HK-2 (cell line): ENCODE measurements around the gene PPP1R37.

Source experiments
- DNase-seq: peaks from one replicate; pipeline ENCODE4 v3.0.0-alpha.2; 2018; ENCODE audit not compliant: unreplicated experiment

The PPP1R37 gene

DNA sequence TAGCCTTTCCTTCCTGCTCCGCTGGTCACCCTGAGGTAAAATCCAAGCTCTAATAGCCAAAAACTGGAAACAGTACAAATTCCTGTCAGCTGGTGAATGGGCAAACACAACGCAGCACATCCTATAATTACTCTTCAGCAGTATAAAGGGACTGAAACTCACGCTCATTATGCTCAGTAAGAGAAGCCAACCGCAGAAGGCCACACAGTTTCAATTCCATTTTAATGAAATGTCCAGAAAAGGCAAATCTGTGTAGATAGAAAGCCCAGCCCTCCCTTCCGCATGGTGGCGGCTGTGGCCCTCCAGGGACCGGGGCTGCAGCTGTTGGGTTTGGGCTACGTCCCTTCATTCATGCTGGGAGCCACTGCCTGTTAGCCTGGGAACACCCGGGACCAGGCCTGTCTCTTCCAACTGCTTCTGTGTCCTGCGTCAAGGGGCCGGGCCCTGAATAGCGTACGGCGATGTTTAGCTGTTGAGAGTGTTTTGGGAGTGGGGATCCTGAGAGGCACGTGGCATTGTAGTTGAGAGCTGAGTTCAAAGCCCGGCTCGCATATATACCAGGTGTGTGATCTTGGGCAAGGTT, 44.3 kb downstream of the PPP1R37 start:
- no peak for DNase-seq

DNA sequence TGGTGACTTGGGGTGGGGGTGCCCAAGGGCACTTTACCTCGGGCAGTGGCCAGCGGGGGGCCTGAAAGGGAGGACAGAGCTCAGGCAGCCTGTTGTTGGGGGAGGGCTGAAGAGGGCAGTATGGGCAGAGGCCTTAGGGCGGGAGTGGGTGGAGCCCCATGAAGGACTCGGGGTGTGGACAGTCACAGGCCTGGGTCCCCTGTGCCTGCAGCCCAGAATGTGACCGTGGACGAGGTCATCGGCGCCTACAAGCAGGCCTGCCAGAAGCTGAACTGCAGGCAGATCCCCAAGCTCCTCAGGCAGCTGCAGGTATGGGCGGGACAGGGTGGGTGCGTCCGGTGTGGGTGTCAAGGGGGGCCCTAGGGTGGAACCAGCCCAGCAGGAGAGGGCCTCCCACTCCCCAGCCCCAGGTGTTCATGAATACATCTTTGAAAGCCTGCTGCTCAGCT, 45.3 kb downstream of the PPP1R37 start:
- no peak for DNase-seq

DNA sequence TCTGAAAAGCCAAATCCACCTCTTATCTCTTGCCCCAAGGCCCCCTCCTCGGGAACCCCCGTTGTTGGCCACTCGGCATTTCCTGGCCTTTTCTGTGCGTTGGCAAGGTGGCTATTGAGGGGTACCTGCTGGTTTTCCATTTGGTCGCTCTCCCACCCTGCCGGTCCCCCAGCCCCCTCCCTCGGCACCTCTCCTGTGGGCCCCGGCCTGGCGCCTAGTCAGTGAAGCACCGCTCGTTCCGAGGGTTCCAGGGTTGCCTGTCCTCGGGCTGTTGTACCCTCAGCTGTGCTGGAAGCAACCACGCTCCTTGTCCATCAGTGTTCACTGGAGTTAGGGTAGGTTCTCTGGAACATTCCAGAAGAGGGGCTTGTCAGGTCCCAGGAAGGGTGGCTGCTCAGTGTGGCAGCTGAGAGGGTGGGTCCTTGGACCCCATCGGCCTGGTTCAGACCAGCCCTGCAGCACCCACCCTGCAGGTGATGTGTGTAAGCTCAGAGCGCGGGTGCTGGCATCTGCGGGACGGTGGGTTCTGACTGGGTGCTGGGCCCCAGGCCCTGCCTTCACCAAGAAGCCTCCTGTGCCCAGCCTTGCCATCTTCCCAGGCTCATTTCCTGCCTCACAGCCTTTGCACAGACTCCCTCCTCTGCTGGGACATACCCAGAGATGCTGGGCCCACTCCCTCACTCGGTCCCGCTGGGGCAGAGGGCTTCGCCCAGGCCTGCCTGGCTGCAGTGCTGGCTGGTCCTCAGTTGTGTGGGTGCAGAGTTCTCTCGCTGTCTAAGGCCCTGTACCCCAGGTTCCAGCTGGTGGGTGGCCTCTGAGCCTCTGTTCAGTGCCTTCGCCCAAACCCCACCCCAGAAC, 46.5 kb downstream of the PPP1R37 start:
- DNase-seq, result no peak

DNA sequence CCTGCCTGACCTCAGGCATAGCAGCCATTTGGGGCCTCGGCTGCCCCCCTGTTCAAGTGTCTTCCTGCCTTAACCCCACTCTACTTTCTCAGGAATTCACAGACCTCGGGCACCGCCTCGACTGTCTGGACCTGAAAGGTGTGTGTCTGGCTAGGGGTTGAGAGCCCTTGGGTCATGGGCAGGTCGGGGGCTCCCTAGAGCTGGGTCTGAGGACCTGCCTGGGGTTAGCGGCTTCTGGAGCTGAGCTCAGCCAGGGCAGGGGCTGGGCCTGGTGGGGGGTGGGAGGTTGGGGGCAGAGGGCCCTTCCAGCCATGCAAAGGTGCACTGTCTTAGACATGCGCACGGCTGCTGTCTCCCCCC, 47.1 kb downstream of the PPP1R37 start:
- DNase-seq, result no peak

DNA sequence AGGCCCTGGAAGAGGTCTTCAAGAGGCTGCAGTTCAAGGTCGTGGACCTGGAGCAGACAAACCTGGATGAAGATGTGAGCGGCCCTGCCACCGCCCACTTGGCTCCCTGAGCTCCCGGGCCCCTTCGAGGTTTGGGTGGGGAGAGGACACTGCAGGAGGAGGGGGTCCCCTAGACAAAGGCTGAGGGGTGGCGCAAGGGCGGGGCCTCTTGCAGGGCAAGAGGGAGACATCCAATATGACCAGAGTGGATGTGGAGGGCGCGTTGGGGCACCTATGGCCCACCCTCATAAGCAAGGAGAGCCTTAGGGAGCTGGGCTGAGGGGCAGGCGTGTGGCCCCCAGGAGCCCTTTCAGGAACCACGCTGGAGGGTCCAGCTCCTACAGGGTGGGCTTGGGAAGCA, 47.6 kb downstream of the PPP1R37 start:
- DNase-seq, result no peak

DNA sequence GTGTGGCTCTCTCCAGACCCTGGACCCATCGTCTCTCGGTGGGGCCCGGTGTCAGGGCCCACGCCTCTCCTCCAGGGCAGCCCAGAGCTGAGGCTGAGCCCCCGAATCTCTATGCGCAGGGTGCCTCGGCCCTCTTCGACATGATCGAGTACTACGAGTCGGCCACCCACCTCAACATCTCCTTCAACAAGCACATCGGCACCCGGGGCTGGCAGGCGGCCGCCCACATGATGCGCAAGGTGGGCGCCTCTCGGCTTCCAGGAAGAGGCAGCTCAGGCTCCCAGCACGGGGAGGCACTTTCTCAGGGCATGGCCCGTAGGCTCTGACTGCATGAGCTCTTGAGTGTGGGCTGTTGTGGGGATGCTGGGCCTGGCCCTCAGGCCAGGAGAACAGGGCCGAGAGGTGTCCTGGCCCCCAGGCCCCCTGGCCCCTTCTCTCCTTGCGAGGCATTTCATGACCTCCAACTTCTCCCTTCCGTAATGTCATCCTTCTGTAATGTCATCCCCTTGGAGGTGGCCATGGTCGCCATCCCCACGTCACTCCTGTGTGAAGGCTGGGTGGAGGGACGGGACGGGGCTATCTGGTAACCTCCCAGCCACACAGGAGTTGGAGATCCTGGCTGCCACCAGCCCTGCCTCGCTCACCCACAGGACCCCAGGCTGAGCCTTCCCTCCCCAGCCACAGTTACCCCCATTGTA, 48.4 kb downstream of the PPP1R37 start:
- DNase-seq, result no peak

DNA sequence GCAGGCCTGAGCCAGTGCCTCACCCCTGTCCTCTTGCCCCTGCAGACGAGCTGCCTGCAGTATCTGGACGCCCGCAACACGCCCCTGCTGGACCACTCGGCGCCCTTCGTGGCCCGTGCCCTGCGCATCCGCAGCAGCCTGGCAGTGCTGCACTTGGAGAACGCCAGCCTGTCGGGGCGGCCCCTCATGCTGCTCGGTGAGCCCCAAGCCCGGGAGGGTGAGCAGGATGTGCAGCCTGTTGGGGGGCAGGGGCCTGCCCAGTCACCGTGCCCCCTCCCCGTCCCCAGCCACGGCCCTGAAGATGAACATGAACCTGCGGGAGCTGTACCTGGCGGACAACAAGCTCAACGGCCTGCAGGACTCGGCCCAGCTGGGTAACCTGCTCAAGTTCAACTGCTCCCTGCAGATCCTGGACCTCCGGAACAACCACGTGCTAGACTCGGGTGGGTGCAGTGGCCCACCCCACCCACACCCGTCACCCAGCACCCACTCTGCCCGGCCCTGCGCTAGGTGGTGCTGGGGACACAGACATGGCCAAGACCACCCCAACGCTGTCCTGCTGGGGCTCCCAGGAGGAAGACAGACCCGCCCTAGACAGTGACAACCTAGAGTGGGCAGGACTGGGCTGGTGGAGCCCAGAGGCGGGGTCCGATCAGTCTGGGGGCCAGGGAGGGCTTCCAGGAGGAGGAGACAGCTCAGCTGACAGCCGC, 49.2 kb downstream of the PPP1R37 start:
- no peak for DNase-seq

DNA sequence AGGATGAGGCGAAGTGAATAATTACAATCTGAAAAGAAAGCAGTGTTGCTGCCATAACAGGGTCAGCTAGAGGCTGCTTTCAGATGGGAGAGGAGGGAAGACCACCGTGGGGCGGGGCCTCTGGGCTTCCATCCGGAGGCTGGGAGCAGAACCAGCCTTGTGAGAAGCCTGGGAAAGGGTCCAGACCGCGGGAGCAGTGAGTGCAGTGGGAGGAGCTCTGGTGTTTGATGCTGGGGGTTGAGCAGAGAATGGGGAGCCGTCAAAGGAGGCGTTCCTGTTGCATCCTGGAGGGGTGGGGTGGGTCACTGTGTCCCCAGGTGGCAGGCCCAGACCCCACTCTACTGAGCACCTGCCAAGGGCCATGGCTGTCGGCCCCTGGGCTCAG, 49.7 kb downstream of the PPP1R37 start:
- DNase-seq, result no peak

DNA sequence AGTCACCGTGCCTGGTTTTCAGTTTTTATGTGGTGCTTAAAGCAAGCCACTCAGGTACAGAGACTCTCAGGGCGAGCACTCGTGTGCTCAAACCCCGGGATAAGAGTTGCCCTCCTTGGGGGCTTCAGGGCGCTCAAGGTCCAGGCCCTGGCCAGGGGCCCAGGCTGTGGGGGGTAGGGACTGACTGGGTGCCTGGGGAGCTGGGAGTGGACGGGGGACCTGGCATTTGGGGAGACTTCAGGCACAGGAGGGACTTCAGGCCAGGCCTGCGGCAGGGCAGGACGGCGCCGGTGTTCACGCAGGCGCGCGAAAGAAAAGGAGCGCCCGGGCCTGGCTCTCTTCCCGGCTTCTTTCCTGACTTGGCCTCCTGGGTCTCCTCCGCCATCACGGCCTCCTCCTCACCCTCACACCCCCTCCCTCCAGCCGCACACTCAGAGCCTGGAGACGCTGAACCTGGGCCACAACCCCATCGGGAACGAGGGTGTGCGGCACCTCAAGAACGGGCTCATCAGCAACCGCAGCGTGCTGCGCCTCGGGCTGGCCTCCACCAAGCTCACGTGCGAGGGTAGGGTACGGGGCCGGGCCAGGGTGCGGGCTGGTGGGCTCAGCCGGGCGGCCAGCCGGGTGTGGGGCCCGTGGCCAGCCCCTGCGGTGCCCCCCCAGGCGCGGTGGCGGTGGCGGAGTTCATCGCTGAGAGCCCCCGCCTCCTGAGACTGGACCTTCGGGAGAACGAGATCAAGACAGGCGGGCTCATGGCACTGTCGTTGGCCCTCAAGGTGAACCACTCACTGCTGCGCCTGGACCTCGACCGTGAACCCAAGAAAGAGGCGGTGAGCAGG, 51.7 kb downstream of the PPP1R37 start:
- DNase-seq, result no peak

DNA sequence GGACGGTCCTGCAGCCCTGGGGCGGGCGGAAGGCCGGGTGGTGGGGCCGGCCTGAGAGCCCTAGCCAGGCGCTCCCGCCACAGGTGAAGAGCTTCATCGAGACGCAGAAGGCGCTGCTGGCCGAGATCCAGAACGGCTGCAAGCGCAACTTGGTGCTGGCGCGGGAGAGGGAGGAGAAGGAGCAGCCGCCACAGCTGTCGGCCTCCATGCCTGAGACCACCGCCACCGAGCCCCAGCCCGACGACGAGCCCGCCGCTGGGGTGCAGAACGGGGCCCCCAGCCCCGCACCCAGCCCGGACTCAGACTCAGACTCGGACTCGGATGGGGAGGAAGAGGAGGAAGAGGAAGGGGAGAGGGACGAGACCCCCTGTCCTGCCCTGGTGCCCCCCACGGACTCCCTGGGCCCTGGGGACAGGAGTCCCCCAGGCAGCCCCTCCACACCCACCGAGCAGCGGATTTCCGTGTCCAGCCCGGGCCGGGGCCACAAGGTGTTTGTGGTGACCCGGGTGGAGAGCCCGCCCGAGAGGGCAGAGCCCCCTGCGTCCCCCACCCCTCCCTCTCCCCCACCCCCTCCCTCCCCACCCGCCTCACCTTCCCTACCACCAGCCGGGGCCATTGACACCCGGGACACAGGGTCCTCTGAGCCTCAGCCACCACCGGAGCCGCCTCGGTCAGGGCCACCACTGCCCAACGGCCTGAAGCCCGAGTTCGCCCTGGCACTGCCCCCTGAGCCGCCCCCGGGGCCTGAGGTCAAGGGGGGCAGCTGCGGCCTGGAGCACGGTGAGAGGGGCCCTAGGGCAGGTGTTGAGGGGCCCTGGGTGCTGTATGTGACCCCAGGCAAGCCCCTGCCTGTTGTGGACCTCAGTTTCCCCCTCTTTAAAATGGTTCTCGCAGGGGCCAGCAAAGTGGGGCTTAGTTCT, 52.6 kb downstream of the PPP1R37 start:
- DNase-seq, result no peak

DNA sequence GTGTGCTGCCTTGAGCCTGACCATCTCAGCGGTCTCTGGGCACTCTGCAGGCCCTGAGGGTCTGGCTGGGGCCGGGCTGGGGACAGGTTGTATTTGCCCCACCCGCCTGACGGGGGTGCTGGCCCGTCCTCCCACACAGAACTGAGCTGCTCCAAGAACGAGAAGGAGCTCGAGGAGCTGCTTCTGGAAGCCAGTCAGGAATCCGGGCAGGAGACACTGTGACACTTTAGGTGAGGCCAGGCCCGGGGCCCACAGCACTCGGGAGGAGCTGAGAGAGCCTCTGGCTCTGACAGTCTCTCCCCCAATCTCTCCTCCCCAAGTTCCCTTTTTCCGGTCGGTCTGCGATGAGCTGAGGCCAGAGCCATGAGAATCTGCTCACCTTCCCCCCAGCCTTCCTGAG, 53.3 kb downstream of the PPP1R37 start:
- DNase-seq, result no peak

DNA sequence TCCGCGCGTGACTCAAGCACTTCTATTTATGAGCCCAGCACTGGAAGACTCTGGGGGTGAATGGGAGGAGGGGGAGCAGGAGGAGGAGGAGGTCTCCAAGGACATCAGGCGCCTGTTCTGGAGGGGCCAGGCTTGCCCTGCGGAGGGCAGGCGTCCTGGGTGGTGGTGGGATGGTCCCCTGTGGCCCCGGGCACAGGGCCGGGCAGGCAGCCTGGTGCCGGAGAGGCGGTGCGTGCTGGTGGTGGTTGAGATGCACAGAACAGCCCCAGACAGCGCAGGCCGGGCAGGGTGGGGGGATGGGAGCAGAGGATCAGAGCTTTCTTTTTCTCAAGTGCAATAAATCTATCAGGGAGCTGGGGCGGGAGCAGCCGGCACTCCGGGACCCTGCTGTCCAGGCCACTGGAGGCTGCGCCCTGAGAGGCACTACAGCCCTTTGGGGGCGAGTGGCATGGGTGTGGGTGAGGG, 53.8 kb downstream of the PPP1R37 start:
- DNase-seq, result no peak

DNA sequence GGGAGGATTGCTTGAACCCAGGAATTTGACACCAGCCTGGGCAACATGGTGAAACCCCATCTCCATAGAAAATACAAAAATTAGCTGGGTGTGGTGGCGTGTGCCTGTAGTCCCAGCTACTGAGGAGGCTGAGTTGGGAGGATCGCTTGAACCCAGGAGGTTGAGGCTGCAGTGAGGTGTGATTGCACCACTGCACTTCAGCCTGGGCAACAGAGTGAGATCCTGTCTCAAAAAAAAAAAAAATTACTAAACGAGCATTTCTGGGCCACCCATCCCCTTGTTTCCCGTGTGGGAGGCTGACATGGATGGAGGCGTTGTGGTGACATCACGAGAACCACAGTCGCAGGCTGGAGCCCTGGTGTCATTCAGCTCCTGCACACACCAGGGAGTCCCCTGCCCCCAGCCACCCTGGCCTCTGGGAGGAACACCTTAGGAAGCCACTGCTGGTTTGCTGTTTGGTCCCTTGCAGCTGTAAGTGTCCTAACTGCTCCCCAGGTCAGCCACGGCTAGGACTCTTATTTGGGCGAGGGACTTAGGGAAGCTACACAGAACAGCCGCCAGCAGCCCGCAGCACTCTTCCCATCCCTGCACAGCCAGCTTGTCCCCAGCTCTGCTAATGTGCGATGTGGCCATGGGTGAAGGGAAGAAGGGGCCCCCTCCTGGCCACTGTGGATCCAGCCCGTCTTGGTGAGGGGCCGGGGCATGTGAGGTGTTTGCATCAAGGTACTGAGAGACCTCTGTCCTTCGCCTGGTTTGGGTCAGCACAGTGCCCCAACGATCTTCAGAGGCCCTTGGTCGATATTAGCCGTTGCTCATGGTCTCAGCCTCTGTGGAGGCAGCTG, 55.1 kb downstream of the PPP1R37 start:
- DNase-seq, result no peak

DNA sequence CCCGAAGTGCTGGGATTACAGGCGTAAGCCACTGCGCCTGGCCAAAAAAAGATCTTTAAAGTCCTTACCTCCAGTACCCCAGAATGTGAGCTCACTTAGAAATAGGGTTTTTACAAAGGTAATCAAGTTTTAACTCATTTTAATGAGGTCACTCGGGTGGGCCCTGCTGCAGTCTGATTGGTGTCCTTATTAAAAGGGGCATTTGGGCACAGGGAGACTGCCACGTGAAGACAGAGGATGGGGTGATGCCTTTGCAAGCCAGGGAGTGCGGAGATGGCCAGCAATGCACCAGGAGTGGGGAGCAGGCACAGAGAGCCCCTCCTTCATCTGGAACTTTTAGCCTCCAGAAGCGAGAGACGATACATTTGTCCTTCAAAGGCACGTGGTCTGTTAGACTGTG, 56.1 kb downstream of the PPP1R37 start:
- no peak for DNase-seq

DNA sequence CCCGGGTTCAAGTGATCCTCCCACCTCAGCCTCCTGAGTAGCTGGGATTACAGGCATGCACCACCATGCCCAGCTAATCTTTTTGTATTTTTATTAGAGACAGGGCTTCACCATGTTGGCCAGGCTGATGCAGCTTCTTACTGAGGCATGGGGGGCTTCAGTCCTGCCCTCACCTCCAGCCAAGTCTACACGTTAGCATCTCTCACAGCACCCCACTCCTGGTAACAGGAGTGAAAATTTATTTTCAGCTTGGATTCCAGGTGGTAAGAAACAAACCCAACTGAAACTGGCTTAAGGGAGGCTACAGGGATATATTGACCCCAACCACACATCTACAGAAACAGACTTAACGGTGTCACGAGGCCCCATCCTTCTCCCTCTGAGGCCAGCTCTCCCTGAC, 57.2 kb downstream of the PPP1R37 start:
- no peak for DNase-seq

DNA sequence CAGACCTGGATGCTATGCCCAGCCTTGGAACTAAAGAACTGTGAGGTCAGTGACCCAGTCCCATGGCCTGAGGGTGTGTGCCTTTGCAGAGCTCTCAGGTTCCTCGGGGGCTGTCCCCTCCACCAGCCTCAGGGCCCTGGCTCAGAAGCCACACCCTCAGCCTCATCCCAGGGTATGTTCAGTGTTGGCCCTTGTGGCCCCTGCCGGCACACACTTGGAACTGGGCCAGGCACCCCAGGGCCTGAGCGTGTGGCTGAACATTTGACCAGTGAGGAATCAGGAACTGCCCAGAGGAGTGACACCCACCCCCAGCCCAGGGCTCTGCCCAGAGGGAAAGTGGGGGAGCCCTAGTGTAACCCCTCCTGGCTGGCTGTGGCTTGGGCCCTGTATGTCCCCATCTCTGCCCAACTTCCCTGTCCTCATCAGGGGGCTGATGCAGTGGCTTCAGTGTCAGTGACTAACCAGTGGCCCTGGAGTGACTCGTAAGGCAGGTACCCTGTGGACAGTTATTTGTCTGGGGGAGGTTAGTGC, 57.8 kb downstream of the PPP1R37 start:
- peak; percentile 26 for DNase-seq

DNA sequence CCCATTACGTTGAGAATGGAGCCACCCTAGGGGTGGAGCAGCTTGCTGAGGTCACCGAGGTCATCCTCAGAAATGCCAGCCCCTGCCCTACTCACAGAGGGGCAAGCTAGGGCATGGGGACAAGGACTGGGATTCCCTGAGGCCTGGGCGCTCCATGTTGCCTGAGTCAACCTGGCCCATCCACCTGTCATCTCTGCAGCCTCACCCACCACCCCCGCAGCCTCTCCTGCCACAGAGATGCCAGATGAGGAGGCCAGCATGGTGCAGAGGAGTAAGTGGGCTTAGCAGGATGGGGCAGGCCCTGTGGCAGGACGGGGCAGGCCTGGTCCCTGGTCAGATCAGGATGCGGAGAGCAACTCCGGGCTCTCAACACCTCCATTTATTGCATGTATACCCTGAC, 58.3 kb downstream of the PPP1R37 start:
- DNase-seq, result no peak

DNA sequence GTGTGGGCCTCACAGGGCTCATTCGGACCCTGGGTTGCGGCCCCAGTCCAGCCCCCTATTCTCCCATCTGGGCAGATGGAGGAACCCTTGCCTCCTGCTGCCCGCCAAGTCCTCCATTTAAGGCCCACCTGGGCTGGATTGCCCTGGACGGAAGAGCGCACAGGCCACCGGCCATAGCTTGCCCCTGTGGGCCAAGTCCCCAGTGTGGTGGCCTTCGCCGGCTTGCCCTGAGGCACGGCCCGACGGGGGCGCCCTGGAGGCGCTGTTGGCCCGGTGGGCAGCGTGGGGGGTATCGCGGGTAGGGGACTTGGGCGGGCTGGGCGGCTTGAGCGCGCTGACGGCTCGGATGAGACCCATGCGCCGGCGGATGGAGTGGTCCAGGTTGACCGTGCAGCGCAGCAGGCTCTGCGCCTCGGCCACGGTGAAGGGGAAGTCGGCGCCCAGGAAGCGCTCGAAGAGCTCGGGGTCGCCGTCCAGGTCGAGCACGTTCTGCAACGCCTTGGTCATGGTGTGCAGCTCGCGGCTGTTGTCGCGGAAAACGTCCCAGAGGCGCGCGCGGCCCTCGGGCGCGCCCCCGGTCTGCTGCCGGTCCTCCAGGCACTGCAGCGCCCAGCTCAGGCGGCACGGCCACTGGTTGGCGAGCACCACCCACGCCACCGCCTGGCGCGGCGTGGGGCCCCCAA, 59.0 kb downstream of the PPP1R37 start:
- DNase-seq, result no peak
